Osteoblast (primary cell): ENCODE data around the gene VAV2. TPM values are rescaled to one million over a fixed set of nuclear protein-coding genes. Genes with fewer than 3 reads are reported as not detected.

ENCODE experiments used
- DNase-seq: peaks from one replicate; pipeline ENCODE4 v3.0.0; 2011; ENCODE audit warnings: low spot score, mixed read lengths; ENCODE audit not compliant: insufficient read length; ENCODE audit errors: missing footprints
- H2AFZ ChIP-seq: 2 replicates; pipeline ENCODE4 v1.6.0; 2011; ENCODE audit warnings: mild to moderate bottlenecking, low read length
- H3K27ac ChIP-seq: 2 replicates; pipeline ENCODE4 v1.5.1; 2011; ENCODE audit warnings: mild to moderate bottlenecking, low read depth, low read length, moderate library complexity
- H3K27me3 ChIP-seq: 2 replicates; pipeline ENCODE4 v1.6.0; 2012; ENCODE audit warnings: mild to moderate bottlenecking, control low read depth, inconsistent platforms, low read length, moderate library complexity; ENCODE audit not compliant: insufficient read depth
- H3K36me3 ChIP-seq: 2 replicates; pipeline ENCODE4 v1.5.1; 2011; ENCODE audit warnings: mild to moderate bottlenecking, low read length, control low read depth, moderate library complexity; ENCODE audit not compliant: insufficient read depth
- H3K4me1 ChIP-seq: 2 replicates; pipeline ENCODE4 v1.5.1; 2011; ENCODE audit warnings: mild to moderate bottlenecking, low read length, control low read depth, moderate library complexity; ENCODE audit not compliant: insufficient read depth
- H3K4me2 ChIP-seq: 2 replicates; pipeline ENCODE4 v1.6.0; 2011; ENCODE audit warnings: mild to moderate bottlenecking, low read length; ENCODE audit not compliant: insufficient read depth
- H3K4me3 ChIP-seq: fragments of 200-600 bp; sonication (generic); 3 replicates; pipeline ENCODE4 v1.5.1; 2012; ENCODE audit warnings: mild to moderate bottlenecking, low read length, inconsistent platforms; ENCODE audit not compliant: insufficient read depth
- H3K79me2 ChIP-seq: 2 replicates; pipeline ENCODE4 v1.6.0; 2012; ENCODE audit warnings: mild to moderate bottlenecking, low read length, control low read depth, inconsistent platforms; ENCODE audit not compliant: insufficient read depth
- H3K9me3 ChIP-seq: 2 replicates; pipeline ENCODE4 v1.5.1; 2011; ENCODE audit warnings: low read depth, low read length, control low read depth
- H4K20me1 ChIP-seq: 2 replicates; pipeline ENCODE4 v1.6.0; 2012; ENCODE audit warnings: mild to moderate bottlenecking, low read length, control low read depth; ENCODE audit not compliant: insufficient read depth
- CTCF ChIP-seq: IDR thresholded peaks from 2 replicates; pipeline ENCODE4 v1.5.1; 2011; ENCODE audit warnings: mild to moderate bottlenecking, low read depth, low read length, moderate library complexity; ENCODE audit errors: extremely low read depth
- total RNA-seq: library from RNA; depleted of rRNA; stranded (reverse); fragments of >200 nt; gene quantifications from 2 replicates; pipeline ENCODE4 v1.2.3, GENCODE V29; 2012

Gene VAV2
- total RNA-seq, 1 donor: 8.0 TPM

DNA sequence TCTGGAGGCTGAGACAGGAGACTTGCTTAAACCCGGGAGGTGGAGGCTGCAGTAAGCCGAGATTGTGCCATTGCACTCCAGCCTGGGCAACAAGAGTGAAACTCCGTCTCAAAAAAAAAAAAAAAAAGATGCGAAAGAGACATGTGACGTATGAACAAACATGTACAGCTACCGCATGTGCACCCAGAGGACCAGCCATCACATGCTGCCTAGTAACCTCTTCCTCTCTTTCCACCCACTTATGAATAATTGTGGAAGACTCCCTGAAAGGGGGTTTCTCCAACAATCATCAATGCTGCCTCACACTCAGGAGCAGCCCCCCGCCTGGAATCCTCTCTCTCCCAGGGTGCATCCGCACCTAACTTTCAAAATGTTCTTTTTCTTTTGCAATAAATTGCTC lies 256.2 kb downstream of the VAV2 start:
- no peak for TF ChIP-seq CTCF

GRCh38 chr9:133735415-133735775 lies 256.7 kb downstream of the VAV2 start:
- H3K4me3 ChIP-seq: no peak overlapping the region

More for the DNA sequence above, 256.2 kb downstream of the VAV2 start:
- H3K36me3 ChIP-seq: no peaks in the 10 kb centered on the region
- H3K27me3 ChIP-seq: no peaks in the 10 kb centered on the region
- peaks cover 10% of the 10 kb centered on the region for H3K4me1 ChIP-seq
- no peak overlapping the region for H3K4me3 ChIP-seq
- H3K79me2 ChIP-seq: no peaks in the 10 kb centered on the region
- no peak overlapping the region for H3K4me2 ChIP-seq
- H3K27ac ChIP-seq: no peak overlapping the region
- H4K20me1 ChIP-seq: no peaks in the 10 kb centered on the region
- H2AFZ ChIP-seq: no peak overlapping the region
- H3K9me3 ChIP-seq: no peaks in the 10 kb centered on the region
- DNase-seq: no peak

GRCh38 chr9:133734590-133735414 lies 257.3 kb downstream of the VAV2 start:
- no peak overlapping the region for H3K4me2 ChIP-seq
- H3K27ac ChIP-seq: no peak overlapping the region
- TF ChIP-seq CTCF: no peak
- peaks cover 10% of the 10 kb centered on the region for H3K4me1 ChIP-seq
- no peaks in the 10 kb centered on the region for H4K20me1 ChIP-seq
- no peaks in the 10 kb centered on the region for H3K9me3 ChIP-seq
- no peaks in the 10 kb centered on the region for H3K79me2 ChIP-seq
- no peak overlapping the region for H2AFZ ChIP-seq
- H3K36me3 ChIP-seq: no peaks in the 10 kb centered on the region
- no peaks in the 10 kb centered on the region for H3K27me3 ChIP-seq
- H3K4me3 ChIP-seq: no peak overlapping the region
- DNase-seq: no peak

More at GRCh38 chr9:133735415-133735775, 256.7 kb downstream of the VAV2 start:
- Histone ChIP-seq H3K36me3 (no peaks in the 10 kb centered on the region), H2AFZ (no peak overlapping the region), H3K79me2 (no peaks in the 10 kb centered on the region), H3K9me3 (no peaks in the 10 kb centered on the region), H3K4me1 (peaks cover 10% of the 10 kb centered on the region), H3K4me2 (no peak overlapping the region), H4K20me1 (no peaks in the 10 kb centered on the region), H3K27me3 (no peaks in the 10 kb centered on the region), H3K27ac (no peak overlapping the region)
- TF ChIP-seq CTCF: no peak
- DNase-seq: no peak

DNA sequence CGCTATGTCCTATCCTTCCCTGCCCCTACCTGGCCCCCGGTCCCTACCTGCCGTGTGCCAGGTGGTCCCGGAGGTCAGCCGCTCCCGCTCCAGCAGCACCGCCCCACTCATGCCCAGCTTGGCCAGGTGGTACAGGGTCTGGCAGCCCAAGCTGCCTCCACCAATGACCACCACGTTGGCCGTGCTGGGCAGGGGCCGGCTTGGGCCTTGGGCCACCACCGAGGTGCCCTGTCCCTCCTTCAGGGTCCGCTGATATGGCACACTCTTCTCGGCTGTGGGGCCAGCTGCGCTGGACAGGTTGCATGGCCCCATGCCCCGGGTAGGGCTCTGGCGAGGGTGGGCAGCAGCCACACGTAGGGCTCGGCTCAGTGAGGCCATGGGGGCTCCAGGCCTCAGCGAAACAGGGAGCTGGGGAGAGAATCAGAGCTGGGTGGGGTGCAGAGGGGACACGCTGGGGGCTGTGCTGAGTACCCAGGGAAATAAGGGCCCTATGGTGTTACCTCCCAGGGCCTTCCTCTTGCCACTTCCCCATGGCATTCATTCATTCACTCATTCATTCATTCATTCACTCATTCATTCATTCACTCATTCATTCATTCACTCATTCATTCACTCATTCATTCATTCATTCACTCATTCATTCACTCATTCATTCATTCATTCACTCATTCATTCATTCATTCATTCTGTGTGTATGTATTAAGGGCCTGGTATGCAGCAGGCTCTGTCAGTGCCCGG lies 258.2 kb downstream of the VAV2 start:
- H3K27me3 ChIP-seq: no peaks in the 10 kb centered on the region

More for the DNA sequence above, 258.2 kb downstream of the VAV2 start:
- Histone ChIP-seq H3K27ac (no peak overlapping the region), H2AFZ (no peak overlapping the region), H3K4me3 (no peak overlapping the region), H3K4me1 (peaks cover 10% of the 10 kb centered on the region), H3K9me3 (no peaks in the 10 kb centered on the region), H3K36me3 (no peaks in the 10 kb centered on the region), H4K20me1 (no peaks in the 10 kb centered on the region), H3K79me2 (no peaks in the 10 kb centered on the region), H3K4me2 (no peak overlapping the region)
- DNase-seq: peak; percentile 91
- no peak for TF ChIP-seq CTCF
